GM12878 (cell line): ENCODE data around the gene PSORS1C2. TPM values are rescaled to one million over a fixed set of nuclear protein-coding genes. Genes with fewer than 3 reads are reported as not detected.

Experiments
- ATAC-seq: fragments of 200-7000 bp; cut with Tn5 transposase; 3 replicates; pipeline ENCODE4 v1.9.1; 2020; ENCODE audit warnings: mild to moderate bottlenecking, moderate library complexity
- BruUV-seq: library from RNA; stranded (reverse); fragments of 400-500 nt; replicated peaks from 2 replicates; lab custom pipeline; 2021; lab: Mats Ljungman, UMichigan
- CTCF ChIA-PET: fragments of 300-600 bp; sonication (Branson Sonifier 250); formaldehyde crosslinking; extraction: SDS; loops from one replicate; lab custom pipeline; 2021; ENCODE audit warnings: inconsistent platforms; lab: Yijun Ruan, JAX
- POLR2A ChIA-PET: fragments of 350-600 bp; formaldehyde crosslinking; extraction: SDS; loops from one replicate; lab custom pipeline; 2021; ENCODE audit warnings: inconsistent platforms; lab: Charles Lee
- RAD21 ChIA-PET: fragments of 300-600 bp; sonication (Branson Sonifier 250); formaldehyde crosslinking; loops from one replicate; lab custom pipeline; 2023; ENCODE audit warnings: antibody characterized with exemption; ENCODE audit not compliant: unreplicated experiment; lab: Charles Lee
- SMC1A ChIA-PET: fragments of 300-600 bp; sonication (Branson Sonifier 250); formaldehyde crosslinking; loops from one replicate; lab custom pipeline; 2023; ENCODE audit not compliant: unreplicated experiment, uncharacterized antibody; lab: Charles Lee
- DNase-seq: peaks from one replicate; pipeline ENCODE4 v3.0.0-alpha.2; 2011; ENCODE audit warnings: low read depth, low spot score
- FAIRE-seq: peaks from 3 replicates; lab custom pipeline; 2011; peaks lifted over from hg19 to GRCh38; lab: Jason Lieb, UNC
- H2AFZ ChIP-seq: 2 replicates; pipeline ENCODE4 v1.6.0; 2011; ENCODE audit warnings: low read depth, low read length, control low read depth; ENCODE audit not compliant: control insufficient read depth
- H3K27ac ChIP-seq: 2 replicates; pipeline ENCODE4 v1.5.1; 2011; ENCODE audit warnings: control low read depth; ENCODE audit not compliant: control insufficient read depth, insufficient read depth
- H3K27me3 ChIP-seq, 2 experiments: replicated peaks in 1 of 2; 2 replicates each; pipeline versions ENCODE4 v1.6.0 to v1.6.1; 2011; ENCODE audit warnings: low read length in 1 of 2; ENCODE audit not compliant: control insufficient read depth in 2 of 2, insufficient read depth in 2 of 2
- H3K36me3 ChIP-seq, 2 experiments: 2 replicates each; pipeline ENCODE4 v1.5.1; 2011; ENCODE audit warnings: low read length in 1 of 2; ENCODE audit not compliant: control insufficient read depth in 2 of 2, insufficient read depth in 2 of 2
- H3K4me1 ChIP-seq: 2 replicates; pipeline ENCODE4 v1.6.1; 2011; ENCODE audit warnings: mild to moderate bottlenecking, low read length, moderate library complexity, mixed read lengths; ENCODE audit not compliant: control insufficient read depth, insufficient read depth
- H3K4me2 ChIP-seq: 2 replicates; pipeline ENCODE4 v1.6.0; 2011; ENCODE audit warnings: control low read depth; ENCODE audit not compliant: control insufficient read depth, insufficient read depth
- H3K4me3 ChIP-seq: fragments of 200-600 bp; sonication (generic); 2 replicates; pipeline ENCODE4 v1.5.1; 2016
- H3K79me2 ChIP-seq: 2 replicates; pipeline ENCODE4 v1.6.0; 2011; ENCODE audit warnings: low read length; ENCODE audit not compliant: control insufficient read depth, insufficient read depth
- H3K9ac ChIP-seq: 2 replicates; pipeline ENCODE4 v1.8.0; 2011; ENCODE audit warnings: low read length, control low read depth, mixed read lengths; ENCODE audit not compliant: control insufficient read depth, insufficient read depth
- H3K9me3 ChIP-seq: replicated peaks from 3 replicates; pipeline ENCODE4 v1.5.1; 2011; ENCODE audit warnings: mild to moderate bottlenecking, low read length; ENCODE audit not compliant: control insufficient read depth, insufficient read depth
- H4K20me1 ChIP-seq: 2 replicates; pipeline ENCODE4 v1.6.0; 2011; ENCODE audit not compliant: control insufficient read depth, insufficient read depth
- ATF7 ChIP-seq: fragments of 450-650 bp; IDR thresholded peaks from 2 replicates; pipeline ENCODE4 v1.6.1; 2016; ENCODE audit warnings: low read depth, mild to moderate bottlenecking
- CEBPZ ChIP-seq: fragments of 150-350 bp; IDR thresholded peaks from 2 replicates; pipeline ENCODE4 v1.6.1; 2016; ENCODE audit warnings: low read depth, low read length
- EGR1 ChIP-seq, 2 experiments: IDR thresholded peaks; 1 replicate in 1 of 2; 2 replicates in 1 of 2; pipeline ENCODE4 v1.6.1; 2011 to 2012; ENCODE audit warnings: low read depth in 2 of 2, low read length in 2 of 2, borderline replicate concordance in 1 of 2, mild to moderate bottlenecking in 1 of 2, moderate library complexity in 1 of 2
- FOXM1 ChIP-seq: IDR thresholded peaks from 2 replicates; pipeline ENCODE4 v1.6.1; 2012; ENCODE audit warnings: low read depth, mild to moderate bottlenecking, inconsistent platforms, low read length, moderate library complexity
- HCFC1 ChIP-seq: fragments of 150-350 bp; IDR thresholded peaks from 2 replicates; pipeline ENCODE4 v1.6.1; 2014; ENCODE audit warnings: low read length
- IRF4 ChIP-seq: IDR thresholded peaks from 2 replicates; pipeline ENCODE4 v1.6.1; 2011; ENCODE audit warnings: low read depth, low read length
- SREBF2 ChIP-seq: IDR thresholded peaks from 2 replicates; pipeline ENCODE4 v1.6.1; 2012; ENCODE audit warnings: mild to moderate bottlenecking, low read length
- WGBS: methylation state at CpG from one replicate; pipeline ENCODE4 v1.1.6; 2016; ENCODE audit warnings: low lambda C conversion rate; ENCODE audit not compliant: insufficient replicate concordance, insufficient coverage; ENCODE audit errors: missing lambda C conversion rate; 5-methylcytosine and 5-hydroxymethylcytosine counted together
- in situ Hi-C: fragments of 300-500 bp; cut with MboI; formaldehyde crosslinking; loops from 9 replicates; pipeline ENCODE4 v1.14.3; 2018; ENCODE audit warnings: mixed read lengths
- intact Hi-C: fragments of 100-400 bp; cut with micrococcal nuclease; formaldehyde crosslinking; loops from one replicate; pipeline ENCODE4 v1.14.2; 2022; ENCODE audit not compliant: unreplicated experiment
- polyA plus RNA-seq, 11 experiments: library from polyadenylated mRNA; depleted of rRNA in 4 of 11; unstranded in 6 of 11; stranded (reverse) in 5 of 11; fragments of >200 nt; fragmentation: Nextera tagmentation in 4 of 11; fragmentation: Illumina TruSeq in 1 of 11; extraction: Ambion mirVana in 4 of 11; extraction: Trizol in 1 of 11; gene quantifications; 1 replicate in 1 of 11; 2 replicates in 10 of 11; pipeline versions ENCODE4 v1.2.1 to v1.2.3, GENCODE V29; 2011 to 2016; ENCODE audit warnings: inconsistent platforms in 2 of 11, missing spikeins in 2 of 11, low read depth in 1 of 11
- total RNA-seq, 4 experiments: library from RNA; depleted of rRNA in 3 of 4; stranded (reverse); fragments of >200 nt in 3 of 4; fragmentation: Illumina TruSeq in 1 of 4; extraction: Trizol in 1 of 4; gene quantifications; 2 replicates each; pipeline versions ENCODE4 v1.2.1 to v1.2.3, GENCODE V29; 2013 to 2021

Gene PSORS1C2
- total and polyA plus RNA-seq, 10 of the 15 experiments (the other 5 are each of a cell fraction or from before 2014, with no cell fraction given), result not detected

- no peak for TF ChIP-seq CEBPZ
- TF ChIP-seq EGR1 (IDR thresholded peaks at IDR 0.05; ENCODE audit: borderline replicate concordance in 1 of 2, low read depth in 2 of 2, low read length in 2 of 2), result no peak
- no peak for TF ChIP-seq HCFC1
- no peak for TF ChIP-seq FOXM1
- no peak for TF ChIP-seq ATF7
- TF ChIP-seq, all 136 proteins: peak for 0
Measured at GRCh38 chr6:31140643-31141042, 1.8 kb upstream of the PSORS1C2 start (continued).

- no peaks in the 10 kb centered on the region for H3K79me2 ChIP-seq
- in situ Hi-C loops, result loop anchor here (5.0 kb wide), 2 partner anchors 53 to 228 kb away; no protein-coding TSS in a partner anchor
- no peak overlapping the region for H3K4me2 ChIP-seq
- H3K27me3 ChIP-seq, result no peaks in the 10 kb centered on the region
- ChIA-PET SMC1A (interaction anchor here (0.7 to 5.8 kb wide), 4 partner anchors 8 to 226 kb away, joined by 3 to 52 read pairs (median 14); no protein-coding TSS in a partner anchor), RAD21 (interaction anchor here (1.5 to 1.9 kb wide), 2 partner anchors 53 to 54 kb away, joined by 4 to 9 read pairs; no protein-coding TSS in a partner anchor), CTCF (interaction anchor here (1.0 to 22.9 kb wide), 5 partner anchors 10 to 54 kb away, joined by 3 to 326 read pairs (median 13); partner anchors contain the start of genes CCHCR1 and TCF19), POLR2A (no interaction called here)
- FAIRE-seq (no peak), ATAC-seq (no peak), DNase-seq (no peak)
- no peak overlapping the region for H2AFZ ChIP-seq
- peaks cover 3% of the 10 kb centered on the region for H3K4me1 ChIP-seq
- TF ChIP-seq IRF4 (no peak), SREBF2 (no peak)
- no peak overlapping the region for H3K9ac ChIP-seq
- 0 out of 4 replicates have a peak, but pooled peaks cover 0 to 4% of the 10 kb centered on the region in 2 experiments for H3K36me3 ChIP-seq
- H4K20me1 ChIP-seq, result no peaks in the 10 kb centered on the region
- intact Hi-C loops, result no loop called here
- H3K27ac ChIP-seq, result no peak overlapping the region
- H3K4me3 ChIP-seq, result no peak overlapping the region
- 65% methylated on average over 4 of the region's 4 CpGs for WGBS
- no peaks in the 10 kb centered on the region; the same call in 2 of the 3 replicates for H3K9me3 ChIP-seq
- no TSS peak for BruUV-seq
Measured at GRCh38 chr6:31139599-31139998, 733 bp upstream of the PSORS1C2 start.
